ENCODE data around the gene LAMA5.

Gene LAMA5

DNA sequence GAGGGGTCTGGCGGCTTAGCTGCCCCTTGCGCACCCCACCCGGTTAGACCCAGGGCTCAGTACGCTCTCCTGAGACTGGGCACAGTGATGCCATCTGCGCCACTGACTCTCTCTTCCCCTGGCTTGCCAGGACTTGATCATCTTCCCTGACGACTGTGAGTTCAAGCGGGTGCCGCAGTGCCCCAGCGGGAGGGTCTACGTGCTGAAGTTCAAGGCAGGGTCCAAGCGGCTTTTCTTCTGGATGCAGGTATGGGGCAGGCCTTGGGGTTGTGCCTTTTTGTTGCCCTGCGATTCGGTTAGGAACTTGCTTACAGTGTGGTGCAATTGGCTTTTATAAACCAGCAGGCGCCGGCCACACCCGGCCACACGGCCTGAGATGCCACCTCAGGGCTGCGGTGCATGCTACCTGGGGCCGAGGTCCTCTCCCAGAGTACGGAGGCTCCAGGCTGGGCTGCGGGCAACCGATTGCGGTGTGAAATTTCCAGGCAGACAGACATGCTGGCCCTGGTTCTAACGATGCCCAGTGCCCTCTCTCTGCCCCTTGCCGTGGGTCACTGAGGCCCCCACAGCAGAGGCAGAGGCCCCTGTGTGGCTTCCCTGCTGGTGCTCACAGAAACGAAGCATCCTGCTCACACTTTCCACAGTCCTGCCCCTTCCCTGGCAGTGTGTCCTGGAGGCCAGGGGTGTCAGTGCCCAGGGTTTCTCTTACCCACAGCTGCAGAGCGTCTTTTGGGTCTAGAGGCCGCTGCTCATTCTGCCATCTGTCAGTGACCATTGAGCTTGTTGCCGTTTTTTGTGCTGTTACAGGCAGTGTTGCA lies 62.6 kb downstream of the LAMA5 start:
- Histone ChIP-seq H3K4me1 (ENCODE audit: control insufficient read depth, low read depth, low read length) (peaks cover 2% of the 10 kb centered on the region), H3K9ac (ENCODE audit: low read length) (peak overlapping the region; percentile 97), H3K27me3 (ENCODE audit: insufficient read depth, low read length, poor library complexity) (no peaks in the 10 kb centered on the region), H4K8ac (ENCODE audit: low read depth, low read length) (no peak overlapping the region), H2BK5ac (ENCODE audit: low read length) (no peak overlapping the region), H3K4me2 (ENCODE audit: low read length) (peak overlapping the region; percentile 91), H3K79me2 (ENCODE audit: control insufficient read depth, insufficient read depth, low read length) (peaks cover 33% of the 10 kb centered on the region), H2BK15ac (replicated peaks; ENCODE audit: low read depth) (no peak overlapping the region), H3K79me1 (ENCODE audit: low read length) (peaks cover 4% of the 10 kb centered on the region), H3K18ac (ENCODE audit: low read length) (no peak overlapping the region), H3K56ac (ENCODE audit: low read length) (peak overlapping the region; percentile 99), H2AK5ac (ENCODE audit: low read length) (no peak overlapping the region), H2BK120ac (ENCODE audit: low read depth, low read length) (no peak overlapping the region), H3K4me3 (ENCODE audit: low read length) (peak overlapping the region; percentile 15), H3K4ac (ENCODE audit: low read depth, low read length) (no peak overlapping the region), H3K36me3 (ENCODE audit: control insufficient read depth, insufficient read depth, low read length) (peaks cover 24% of the 10 kb centered on the region), H3K27ac (ENCODE audit: low read depth, low read length) (no peak overlapping the region), H4K5ac (ENCODE audit: low read length) (no peak overlapping the region), H3K23ac (ENCODE audit: low read length) (peak overlapping the region; percentile 45)
- no peak for DNase-seq
- WGBS (ENCODE audit: extremely low coverage, insufficient coverage, low lambda C conversion rate) = no CpG with 5 or more reads among the region's 29 CpGs

DNA sequence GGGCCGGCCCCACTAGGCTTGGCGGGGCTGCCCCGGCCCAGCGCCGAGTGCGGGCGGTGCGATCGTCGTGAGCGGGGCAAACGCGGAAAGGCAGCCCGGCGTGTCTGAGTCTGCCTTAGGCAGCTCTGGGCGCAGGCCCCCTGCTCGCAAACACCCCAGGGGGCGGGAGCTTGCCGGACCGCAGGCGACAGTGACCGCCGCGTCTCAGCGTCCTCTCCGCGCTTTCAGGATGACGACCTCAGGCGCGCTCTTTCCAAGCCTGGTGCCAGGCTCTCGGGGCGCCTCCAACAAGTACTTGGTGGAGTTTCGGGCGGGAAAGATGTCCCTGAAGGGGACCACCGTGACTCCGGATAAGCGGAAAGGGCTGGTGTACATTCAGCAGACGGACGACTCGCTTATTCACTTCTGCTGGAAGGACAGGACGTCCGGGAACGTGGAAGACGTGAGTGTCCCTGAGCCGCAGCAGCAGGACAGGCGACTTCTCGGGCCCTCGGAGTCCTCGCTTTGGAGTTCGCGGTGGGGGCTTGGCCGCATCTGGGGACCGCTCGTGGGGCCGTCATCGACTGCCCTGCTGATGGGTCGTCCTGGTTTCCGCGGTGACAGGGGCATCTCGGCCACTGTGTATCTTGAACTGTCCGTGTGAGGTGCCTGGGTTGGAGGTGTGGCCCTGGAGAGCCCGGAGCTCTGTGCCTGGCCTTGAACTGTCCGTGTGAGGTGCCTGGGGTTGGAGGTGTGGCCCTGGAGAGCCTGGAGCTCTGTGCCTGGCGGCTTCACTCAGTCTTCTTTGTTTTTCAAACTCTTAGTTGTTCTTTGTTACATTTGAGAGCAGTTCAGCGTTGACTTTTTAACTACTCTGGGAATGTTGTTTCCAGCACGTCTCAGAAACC lies 63.5 kb downstream of the LAMA5 start:
- H2BK5ac ChIP-seq (ENCODE audit: low read length) = peak overlapping the region; percentile 59
- H3K56ac ChIP-seq (ENCODE audit: low read length) = peak overlapping the region; percentile 99
- H3K4me2 ChIP-seq (ENCODE audit: low read length) = peak overlapping the region; percentile 91
- DNase-seq = peak; percentile 40
- no peak overlapping the region for H4K8ac ChIP-seq (ENCODE audit: low read depth, low read length)
- peak overlapping the region; percentile 97 for H3K9ac ChIP-seq (ENCODE audit: low read length)
- no peak overlapping the region for H2BK15ac ChIP-seq (replicated peaks; ENCODE audit: low read depth)
- H3K36me3 ChIP-seq (ENCODE audit: control insufficient read depth, insufficient read depth, low read length) = peaks cover 20% of the 10 kb centered on the region
- H2AK5ac ChIP-seq (ENCODE audit: low read length) = no peak overlapping the region
- peaks cover 2% of the 10 kb centered on the region for H3K4me1 ChIP-seq (ENCODE audit: control insufficient read depth, low read depth, low read length)
- peaks cover 4% of the 10 kb centered on the region for H3K79me1 ChIP-seq (ENCODE audit: low read length)
- H3K23ac ChIP-seq (ENCODE audit: low read length) = peak overlapping the region; percentile 98
- H4K5ac ChIP-seq (ENCODE audit: low read length) = no peak overlapping the region
- peak overlapping the region; percentile 86 for H3K18ac ChIP-seq (ENCODE audit: low read length)
- H3K79me2 ChIP-seq (ENCODE audit: control insufficient read depth, insufficient read depth, low read length) = peaks cover 33% of the 10 kb centered on the region
- H2BK120ac ChIP-seq (ENCODE audit: low read depth, low read length) = no peak overlapping the region
- peak overlapping the region; percentile 47 for H3K4me3 ChIP-seq (ENCODE audit: low read length)
- peak overlapping the region; percentile 95 for H3K4ac ChIP-seq (ENCODE audit: low read depth, low read length)
- H3K27ac ChIP-seq (ENCODE audit: low read depth, low read length) = no peak overlapping the region
- WGBS (ENCODE audit: extremely low coverage, insufficient coverage, low lambda C conversion rate) = no CpG with 5 or more reads among the region's 66 CpGs
- H3K27me3 ChIP-seq (ENCODE audit: insufficient read depth, low read length, poor library complexity) = no peaks in the 10 kb centered on the region

- Histone ChIP-seq H3K79me1 (ENCODE audit: low read length) (peaks cover 4% of the 10 kb centered on the region), H3K4ac (ENCODE audit: low read depth, low read length) (peak overlapping the region; percentile 95), H3K27ac (ENCODE audit: low read depth, low read length) (no peak overlapping the region), H4K5ac (ENCODE audit: low read length) (no peak overlapping the region), H3K4me3 (ENCODE audit: low read length) (peak overlapping the region; percentile 47), H3K36me3 (ENCODE audit: control insufficient read depth, insufficient read depth, low read length) (peaks cover 15% of the 10 kb centered on the region), H3K9ac (ENCODE audit: low read length) (peak overlapping the region; percentile 97), H3K27me3 (ENCODE audit: insufficient read depth, low read length, poor library complexity) (no peaks in the 10 kb centered on the region), H3K56ac (ENCODE audit: low read length) (peak overlapping the region; percentile 99), H3K79me2 (ENCODE audit: control insufficient read depth, insufficient read depth, low read length) (peaks cover 33% of the 10 kb centered on the region), H2BK5ac (ENCODE audit: low read length) (no peak overlapping the region), H2AK5ac (ENCODE audit: low read length) (no peak overlapping the region), H2BK120ac (ENCODE audit: low read depth, low read length) (no peak overlapping the region), H3K4me1 (ENCODE audit: control insufficient read depth, low read depth, low read length) (peaks cover 2% of the 10 kb centered on the region), H3K4me2 (ENCODE audit: low read length) (no peak overlapping the region), H2BK15ac (replicated peaks; ENCODE audit: low read depth) (no peak overlapping the region), H4K8ac (ENCODE audit: low read depth, low read length) (no peak overlapping the region), H3K18ac (ENCODE audit: low read length) (peak overlapping the region; percentile 86), H3K23ac (ENCODE audit: low read length) (peak overlapping the region; percentile 98)
- WGBS (ENCODE audit: extremely low coverage, insufficient coverage, low lambda C conversion rate) = no CpG with 5 or more reads among the region's 39 CpGs
- no peak for DNase-seq
Observed at GRCh38 chr20:62303062-62303339, 64.1 kb downstream of the LAMA5 start.

DNA sequence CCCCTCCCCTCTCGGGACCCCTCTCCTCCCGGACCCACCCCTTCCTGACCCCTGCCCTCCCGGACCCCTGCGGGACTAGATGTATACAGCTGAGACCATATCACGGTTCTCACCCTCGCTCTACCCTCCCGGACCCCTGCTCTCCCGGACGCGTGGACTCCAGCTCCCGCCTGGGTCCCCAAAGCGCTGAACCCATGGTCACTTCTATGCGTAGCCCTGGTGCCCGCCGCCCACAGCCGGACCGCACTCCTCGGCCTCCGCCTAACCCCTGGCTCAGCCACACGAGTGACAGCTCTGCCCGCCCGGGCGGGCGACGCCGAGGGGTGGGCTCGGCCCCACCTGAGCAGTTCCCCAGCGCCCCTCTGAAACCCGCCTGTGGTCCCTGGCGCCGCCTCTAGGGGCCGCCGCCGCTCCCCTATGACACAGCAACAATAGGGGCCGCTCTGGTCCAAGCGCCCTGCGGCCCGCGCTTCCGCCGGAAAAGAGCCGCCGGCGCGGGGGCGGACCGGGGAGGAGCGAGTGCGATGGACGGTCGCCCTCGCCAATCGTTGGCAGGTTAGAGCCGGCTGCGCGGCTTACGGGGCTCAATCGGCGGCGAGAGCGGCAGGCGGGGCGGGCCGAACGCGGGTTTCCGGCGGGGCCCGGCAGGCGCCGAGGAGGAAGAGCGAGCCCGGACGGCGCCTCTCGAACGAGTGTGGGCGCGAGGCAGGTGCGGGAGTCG lies 64.6 kb downstream of the LAMA5 start, which contains the start of gene ADRM1:
Gene ADRM1 (plus strand): TSS at position 657 of the 721 bp plus-strand sequence. CDS start 572 bp downstream, outside the sequence.
- Histone ChIP-seq H2AK5ac (ENCODE audit: low read length) (no peak within 1 kb of the TSS), H3K9ac (ENCODE audit: low read length) (peak within 1 kb of the TSS; percentile 97), H3K27ac (ENCODE audit: low read depth, low read length) (peak within 1 kb of the TSS; percentile 99), H3K4me2 (ENCODE audit: low read length) (peak within 1 kb of the TSS; percentile 97), H3K36me3 (ENCODE audit: control insufficient read depth, insufficient read depth, low read length) (peaks cover 10% of the 10 kb centered on the region), H2BK5ac (ENCODE audit: low read length) (peak within 1 kb of the TSS; percentile 98), H2BK120ac (ENCODE audit: low read depth, low read length) (peak within 1 kb of the TSS; percentile 63), H3K79me1 (ENCODE audit: low read length) (peaks cover 4% of the 10 kb centered on the region), H3K27me3 (ENCODE audit: insufficient read depth, low read length, poor library complexity) (no peaks in the 10 kb centered on the region), H3K56ac (ENCODE audit: low read length) (peak within 1 kb of the TSS; percentile 100), H4K8ac (ENCODE audit: low read depth, low read length) (peak within 1 kb of the TSS; percentile 39), H3K79me2 (ENCODE audit: control insufficient read depth, insufficient read depth, low read length) (peaks cover 33% of the 10 kb centered on the region), H3K23ac (ENCODE audit: low read length) (peak within 1 kb of the TSS; percentile 98), H4K5ac (ENCODE audit: low read length) (no peak within 1 kb of the TSS), H3K18ac (ENCODE audit: low read length) (peak within 1 kb of the TSS; percentile 96), H3K4me3 (ENCODE audit: low read length) (peak within 1 kb of the TSS; percentile 76), H3K4ac (ENCODE audit: low read depth, low read length) (peak within 1 kb of the TSS; percentile 95), H2BK15ac (replicated peaks; ENCODE audit: low read depth) (peak within 1 kb of the TSS; percentile 78), H3K4me1 (ENCODE audit: control insufficient read depth, low read depth, low read length) (peaks cover 2% of the 10 kb centered on the region)
- DNase-seq = peak; percentile 98
- WGBS (ENCODE audit: extremely low coverage, insufficient coverage, low lambda C conversion rate) = no CpG with 5 or more reads among the region's 81 CpGs

- Histone ChIP-seq H3K4me2 (ENCODE audit: low read length) (no peak overlapping the region), H3K9ac (ENCODE audit: low read length) (no peak overlapping the region), H3K27me3 (ENCODE audit: insufficient read depth, low read length, poor library complexity) (no peaks in the 10 kb centered on the region), H4K8ac (ENCODE audit: low read depth, low read length) (no peak overlapping the region), H3K36me3 (ENCODE audit: control insufficient read depth, insufficient read depth, low read length) (peaks cover 7% of the 10 kb centered on the region), H3K56ac (ENCODE audit: low read length) (peak overlapping the region; percentile 100), H3K18ac (ENCODE audit: low read length) (no peak overlapping the region), H4K5ac (ENCODE audit: low read length) (no peak overlapping the region), H3K79me2 (ENCODE audit: control insufficient read depth, insufficient read depth, low read length) (peaks cover 33% of the 10 kb centered on the region), H2AK5ac (ENCODE audit: low read length) (no peak overlapping the region), H3K27ac (ENCODE audit: low read depth, low read length) (no peak overlapping the region), H3K4ac (ENCODE audit: low read depth, low read length) (no peak overlapping the region), H3K4me3 (ENCODE audit: low read length) (no peak overlapping the region), H2BK15ac (replicated peaks; ENCODE audit: low read depth) (no peak overlapping the region), H3K4me1 (ENCODE audit: control insufficient read depth, low read depth, low read length) (peaks cover 2% of the 10 kb centered on the region), H3K23ac (ENCODE audit: low read length) (no peak overlapping the region), H3K79me1 (ENCODE audit: low read length) (peaks cover 4% of the 10 kb centered on the region), H2BK120ac (ENCODE audit: low read depth, low read length) (no peak overlapping the region), H2BK5ac (ENCODE audit: low read length) (no peak overlapping the region)
- peak; percentile 99 for DNase-seq
- WGBS (ENCODE audit: extremely low coverage, insufficient coverage, low lambda C conversion rate) = no CpG with 5 or more reads among the region's 24 CpGs
Observed at GRCh38 chr20:62301773-62302340, 65.3 kb downstream of the LAMA5 start.
